Measurements from ENCODE around the gene GPR42.
A peak's percentile ranks its signal among the peaks of the same experiment; 100 is the strongest.

DNA sequence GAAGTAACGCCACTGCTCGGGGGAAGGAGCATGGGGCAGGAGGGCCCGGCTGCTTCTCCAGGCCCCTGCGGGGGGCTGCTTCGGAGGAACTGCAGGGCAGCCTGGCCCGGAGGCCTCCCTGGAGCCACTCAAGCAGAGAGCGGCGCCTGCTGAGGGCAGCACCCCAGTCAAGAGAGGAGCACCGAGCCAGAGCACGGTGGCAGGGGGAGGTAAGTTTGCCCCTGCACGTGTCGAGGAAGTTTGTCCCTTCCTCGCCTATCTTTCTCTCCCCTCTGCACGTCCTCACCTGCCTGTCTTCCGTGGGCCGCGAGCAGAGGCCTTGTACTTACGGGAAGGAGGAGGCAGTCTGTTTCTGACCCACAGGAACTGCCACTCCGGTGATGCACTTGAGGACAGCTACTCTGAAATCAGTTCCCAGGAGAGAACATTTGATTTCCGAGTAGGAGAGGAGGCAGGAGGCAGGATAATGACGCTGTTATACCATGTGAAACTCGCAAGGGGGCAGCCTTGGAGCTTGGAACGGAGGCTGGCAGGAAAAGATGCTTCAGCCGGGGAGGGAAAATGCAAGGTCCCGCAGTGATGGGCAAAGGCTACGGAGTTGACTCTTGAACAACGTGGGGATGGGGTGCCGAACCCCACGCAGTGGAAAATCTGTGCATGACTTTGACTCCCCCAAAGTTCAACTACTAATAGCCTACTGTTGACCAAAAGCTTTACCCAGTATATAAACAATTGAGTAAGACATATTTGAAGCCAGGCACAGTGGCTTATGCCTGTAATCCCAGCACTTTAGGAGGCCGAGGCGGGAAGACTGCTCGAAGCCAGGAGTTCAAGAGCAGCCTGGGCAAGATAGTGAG lies 18.2 kb upstream of the GPR42 start:
- TF ChIP-seq, protein P1, sequence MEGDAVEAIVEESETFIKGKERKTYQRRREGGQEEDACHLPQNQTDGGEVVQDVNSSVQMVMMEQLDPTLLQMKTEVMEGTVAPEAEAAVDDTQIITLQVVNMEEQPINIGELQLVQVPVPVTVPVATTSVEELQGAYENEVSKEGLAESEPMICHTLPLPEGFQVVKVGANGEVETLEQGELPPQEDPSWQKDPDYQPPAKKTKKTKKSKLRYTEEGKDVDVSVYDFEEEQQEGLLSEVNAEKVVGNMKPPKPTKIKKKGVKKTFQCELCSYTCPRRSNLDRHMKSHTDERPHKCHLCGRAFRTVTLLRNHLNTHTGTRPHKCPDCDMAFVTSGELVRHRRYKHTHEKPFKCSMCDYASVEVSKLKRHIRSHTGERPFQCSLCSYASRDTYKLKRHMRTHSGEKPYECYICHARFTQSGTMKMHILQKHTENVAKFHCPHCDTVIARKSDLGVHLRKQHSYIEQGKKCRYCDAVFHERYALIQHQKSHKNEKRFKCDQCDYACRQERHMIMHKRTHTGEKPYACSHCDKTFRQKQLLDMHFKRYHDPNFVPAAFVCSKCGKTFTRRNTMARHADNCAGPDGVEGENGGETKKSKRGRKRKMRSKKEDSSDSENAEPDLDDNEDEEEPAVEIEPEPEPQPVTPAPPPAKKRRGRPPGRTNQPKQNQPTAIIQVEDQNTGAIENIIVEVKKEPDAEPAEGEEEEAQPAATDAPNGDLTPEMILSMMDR (IDR thresholded peaks at IDR 0.05) = peak; percentile 86
- TF ChIP-seq ZFX (IDR thresholded peaks at IDR 0.05; ENCODE audit: borderline replicate concordance) = no peak
